HFF-Myc (cell line): ENCODE data around the gene FFAR4.

ENCODE experiments used
- DNase-seq: peaks from one replicate; pipeline ENCODE4 v3.0.0-alpha.2; 2011; ENCODE audit warnings: low read depth; ENCODE audit errors: extremely low read depth
- H3K4me3 ChIP-seq: replicated peaks from 2 replicates; pipeline ENCODE4 v1.5.1; 2011; ENCODE audit warnings: low read depth, mild to moderate bottlenecking, control low read depth, low read length
- CTCF ChIP-seq: IDR thresholded peaks from 2 replicates; pipeline ENCODE4 v1.5.1; 2012; ENCODE audit warnings: mild to moderate bottlenecking, low read depth, low read length, control low read depth; ENCODE audit errors: missing control alignments

Gene FFAR4

GRCh38 chr10:93570383-93570782 lies 3.9 kb downstream of the FFAR4 start:
- no peak overlapping the region for H3K4me3 ChIP-seq
- no peak for TF ChIP-seq CTCF
- no peak for DNase-seq

GRCh38 chr10:93572606-93573005 lies 6.1 kb downstream of the FFAR4 start:
- no peak overlapping the region for H3K4me3 ChIP-seq
- DNase-seq = no peak
- TF ChIP-seq CTCF = no peak

GRCh38 chr10:93573051-93573909 lies 6.8 kb downstream of the FFAR4 start:
- no peak overlapping the region for H3K4me3 ChIP-seq
- DNase-seq = no peak
- no peak for TF ChIP-seq CTCF

- no peak for DNase-seq
- no peak for TF ChIP-seq CTCF
- no peak overlapping the region for H3K4me3 ChIP-seq
Measured at GRCh38 chr10:93573924-93574323, 7.5 kb downstream of the FFAR4 start.

GRCh38 chr10:93576888-93577287 lies 10.4 kb downstream of the FFAR4 start:
- H3K4me3 ChIP-seq = no peak overlapping the region
- no peak for DNase-seq
- TF ChIP-seq CTCF = no peak

GRCh38 chr10:93577565-93577964 lies 11.1 kb downstream of the FFAR4 start:
- DNase-seq = no peak
- no peak for TF ChIP-seq CTCF
- H3K4me3 ChIP-seq = no peak overlapping the region
